SKM-1 treated with dmso at 0.1 percent for 144 hours (cell line): ENCODE results near the gene FMNL3.
"Not testable (repeated sequence)": the region's sequence is repeated elsewhere in the genome, so short reads cannot be mapped to it uniquely, and the experiment has no call there.

Experiments
- DNase-seq: peaks from one replicate; lab custom pipeline; 2025; ENCODE audit not compliant: unreplicated experiment; lab: John Stamatoyannopoulos, UW

FMNL3 gene

DNA sequence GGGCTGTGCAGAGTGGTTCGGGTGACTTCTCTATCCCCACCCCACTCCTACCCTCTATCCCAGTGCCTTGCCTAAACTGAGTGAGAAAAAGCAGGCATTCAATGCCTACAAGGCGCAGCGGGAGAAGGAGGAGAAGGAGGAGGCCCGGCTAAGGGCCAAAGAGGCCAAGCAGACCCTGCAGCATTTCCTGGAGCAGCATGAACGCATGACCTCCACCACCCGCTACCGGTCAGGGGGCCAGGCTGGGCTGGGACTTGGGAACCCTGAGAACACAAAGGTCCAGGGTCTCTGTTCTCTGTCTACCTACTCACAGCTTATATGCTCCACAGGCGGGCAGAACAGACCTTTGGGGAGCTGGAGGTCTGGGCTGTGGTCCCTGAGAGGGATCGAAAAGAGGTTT lies 72.2 kb downstream of the FMNL3 start:
- DNase-seq = no peak

DNA sequence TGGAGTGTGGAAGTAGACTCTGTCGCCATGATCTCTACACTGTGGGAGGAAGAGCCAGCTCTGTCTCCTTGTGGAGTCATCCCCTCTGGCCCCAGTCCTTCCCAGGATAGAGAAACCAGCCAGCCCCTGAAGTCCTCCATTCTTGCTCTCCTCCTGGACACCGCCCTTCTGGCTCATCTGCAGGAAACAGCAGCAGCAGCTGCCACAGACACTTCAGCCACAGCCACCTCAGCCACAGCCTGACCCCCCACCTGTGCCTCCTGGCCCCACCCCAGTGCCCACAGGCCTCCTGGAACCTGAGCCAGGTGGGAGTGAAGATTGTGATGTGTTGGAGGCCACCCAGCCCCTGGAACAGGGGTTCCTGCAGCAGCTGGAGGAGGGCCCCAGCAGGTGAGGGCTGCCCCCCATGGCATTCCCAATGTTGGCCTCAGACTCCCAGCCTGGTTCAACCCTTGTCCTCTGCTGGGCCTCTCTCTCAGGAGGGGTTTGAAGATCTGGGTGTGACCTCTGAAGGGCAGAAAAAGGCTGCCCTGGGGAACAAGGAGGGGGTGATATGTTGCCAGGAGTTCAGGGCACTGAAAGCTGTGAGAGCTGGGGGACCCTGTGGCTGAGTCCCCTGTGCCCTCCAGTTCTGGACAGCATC lies 73.4 kb downstream of the FMNL3 start:
- no peak for DNase-seq

DNA sequence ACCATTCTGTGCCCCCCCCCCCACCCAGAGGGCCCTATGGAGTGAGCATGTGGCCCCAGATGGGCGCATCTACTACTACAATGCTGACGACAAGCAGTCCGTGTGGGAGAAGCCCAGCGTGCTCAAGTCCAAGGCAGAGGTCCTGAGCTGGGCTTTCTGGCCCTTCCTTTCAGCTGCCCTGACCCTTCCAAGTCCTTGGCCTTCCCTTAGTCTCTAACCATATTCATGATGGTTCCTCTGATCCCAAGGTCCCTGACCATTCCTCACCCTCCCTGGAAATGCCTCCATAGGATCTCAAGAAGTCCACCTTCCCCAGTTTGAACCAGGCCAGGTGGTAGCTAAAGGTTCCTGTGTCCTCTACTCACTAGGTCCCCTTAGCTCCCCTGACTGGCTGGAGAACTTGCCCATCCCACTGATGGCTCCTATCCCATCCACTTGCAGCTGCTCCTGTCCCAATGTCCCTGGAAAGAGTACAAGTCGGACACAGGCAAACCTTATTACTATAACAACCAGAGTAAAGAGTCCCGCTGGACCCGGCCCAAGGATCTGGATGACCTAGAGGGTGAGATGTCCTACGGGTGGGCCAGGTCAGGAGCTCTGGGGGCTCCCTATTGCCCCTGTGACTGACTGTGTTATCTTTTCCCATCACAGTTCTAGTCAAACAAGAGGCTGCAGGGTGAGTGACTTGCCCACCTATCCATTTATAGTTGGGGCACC lies 74.1 kb downstream of the FMNL3 start:
- DNase-seq = no peak

DNA sequence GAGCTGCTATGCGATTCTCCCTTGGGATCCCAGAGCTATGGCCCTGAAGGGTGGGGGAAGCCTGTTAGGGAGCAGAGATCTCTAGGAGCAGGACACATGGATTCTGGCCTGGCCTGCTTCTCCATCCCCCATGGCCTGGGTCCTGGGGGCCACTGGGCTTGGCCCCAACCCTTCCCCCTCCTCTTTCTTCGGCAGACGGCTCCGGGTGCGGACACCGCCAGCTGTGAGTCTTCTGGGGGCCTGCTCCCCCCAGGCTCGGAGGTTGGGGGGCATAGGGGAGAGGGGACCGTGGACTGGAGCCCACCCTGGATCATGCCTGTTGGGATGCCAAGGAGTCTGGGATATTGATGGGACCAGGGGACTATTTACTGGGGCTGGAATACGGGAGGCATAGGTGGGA lies 74.8 kb downstream of the FMNL3 start:
- no peak for DNase-seq

DNA sequence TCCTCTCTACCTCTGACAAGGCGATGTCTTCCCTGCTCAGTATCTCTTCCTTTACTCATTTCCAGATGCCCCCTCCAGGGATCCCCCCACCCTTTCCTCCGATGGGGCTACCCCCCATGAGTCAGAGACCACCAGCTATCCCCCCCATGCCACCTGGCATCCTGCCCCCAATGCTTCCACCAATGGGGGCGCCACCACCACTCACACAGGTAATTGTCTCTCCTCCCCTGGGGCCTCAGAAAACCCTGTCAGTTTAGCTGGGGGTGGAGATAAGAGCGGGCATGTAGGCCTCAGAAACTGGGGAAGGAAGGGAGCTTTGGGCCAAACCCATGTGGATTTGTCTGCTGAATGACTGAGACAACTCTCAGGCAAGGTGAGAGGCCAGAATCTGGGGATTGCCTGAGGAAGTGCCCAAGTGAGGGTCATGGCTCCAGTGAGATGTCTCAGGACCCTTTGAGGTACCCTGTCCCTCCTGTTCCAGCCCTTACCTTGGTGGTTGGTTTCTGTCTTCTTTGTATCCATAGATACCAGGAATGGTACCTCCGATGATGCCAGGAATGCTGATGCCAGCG lies 75.8 kb downstream of the FMNL3 start:
- DNase-seq = no peak

DNA sequence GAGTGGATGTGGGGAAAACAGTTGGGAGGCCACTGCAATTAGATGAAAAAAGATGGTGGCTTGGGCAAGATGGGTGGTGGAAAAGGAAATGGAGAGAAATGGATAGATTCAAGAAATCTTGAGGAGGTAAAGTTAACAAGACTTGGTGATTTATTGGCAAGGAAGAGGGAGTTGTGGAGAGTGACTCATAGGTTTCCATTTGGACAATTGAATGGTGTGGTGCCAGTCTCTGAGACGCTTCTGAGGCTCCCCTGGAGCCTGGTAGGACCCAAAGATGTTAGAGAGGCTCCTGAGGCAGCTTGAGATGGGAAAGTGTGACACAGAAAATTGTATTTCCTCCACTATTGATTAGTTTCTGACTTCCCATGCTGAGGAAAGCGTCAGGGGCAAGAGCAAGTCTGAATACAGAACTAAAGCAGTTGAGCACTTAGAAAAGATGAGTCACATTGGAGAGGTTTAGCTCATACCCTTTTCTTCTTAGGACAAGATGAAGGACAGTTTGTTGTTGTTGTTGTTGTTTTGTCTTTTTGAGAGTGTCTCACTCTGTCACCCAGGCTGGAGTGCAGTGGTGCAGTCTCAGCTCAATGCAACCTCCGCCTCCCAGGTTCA lies 79.3 kb downstream of the FMNL3 start:
- DNase-seq = no peak

DNA sequence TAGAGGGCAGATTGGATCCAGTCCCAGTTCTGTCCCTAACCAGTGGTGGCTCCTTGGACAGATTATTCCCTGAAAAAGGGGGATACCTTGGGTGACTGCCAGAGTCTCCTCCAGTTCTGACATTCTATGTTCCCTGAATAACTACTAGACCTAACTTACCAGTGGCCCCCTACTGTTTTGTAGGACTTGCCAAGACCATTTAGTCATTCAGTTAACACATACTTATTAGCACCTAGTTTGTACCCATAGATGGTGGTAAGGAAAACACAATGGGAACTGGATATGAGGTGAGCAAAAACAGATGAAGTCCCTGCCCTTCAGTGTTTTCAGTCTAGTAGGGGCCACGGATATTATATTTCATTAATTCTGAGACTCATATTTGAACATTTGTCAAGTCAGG lies 80.4 kb downstream of the FMNL3 start:
- DNase-seq = no peak

DNA sequence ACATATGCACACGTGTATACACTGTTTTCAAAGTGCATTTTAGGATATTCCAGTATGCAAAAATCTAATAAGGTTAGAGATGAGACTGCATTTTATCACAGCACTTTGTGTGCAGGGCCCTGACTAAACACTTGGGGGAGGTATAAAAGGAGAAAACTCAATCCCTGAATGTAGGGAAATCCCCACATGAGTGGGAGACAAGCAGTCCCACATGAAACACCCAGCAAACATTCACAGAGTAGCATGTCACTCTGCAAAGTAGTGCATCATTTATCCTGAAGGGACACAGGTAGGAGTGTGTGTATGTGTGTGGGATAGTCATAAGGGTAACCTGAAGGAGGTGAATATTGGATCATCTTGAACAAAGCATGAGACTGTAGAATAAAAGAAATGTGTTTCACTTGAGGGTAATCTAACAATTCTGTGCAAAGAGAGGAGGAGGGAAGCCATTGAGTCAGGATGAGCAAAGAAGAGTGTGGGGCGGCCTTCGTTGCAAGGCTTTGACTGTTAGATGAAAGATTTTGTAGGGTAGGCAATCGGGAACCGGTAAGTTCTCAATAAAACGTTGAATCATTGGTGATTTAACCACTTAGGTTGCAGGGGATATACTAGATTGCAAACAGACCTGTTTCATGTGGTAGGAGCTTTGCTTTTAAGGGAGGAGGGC lies 80.9 kb downstream of the FMNL3 start:
- DNase-seq = no peak

DNA sequence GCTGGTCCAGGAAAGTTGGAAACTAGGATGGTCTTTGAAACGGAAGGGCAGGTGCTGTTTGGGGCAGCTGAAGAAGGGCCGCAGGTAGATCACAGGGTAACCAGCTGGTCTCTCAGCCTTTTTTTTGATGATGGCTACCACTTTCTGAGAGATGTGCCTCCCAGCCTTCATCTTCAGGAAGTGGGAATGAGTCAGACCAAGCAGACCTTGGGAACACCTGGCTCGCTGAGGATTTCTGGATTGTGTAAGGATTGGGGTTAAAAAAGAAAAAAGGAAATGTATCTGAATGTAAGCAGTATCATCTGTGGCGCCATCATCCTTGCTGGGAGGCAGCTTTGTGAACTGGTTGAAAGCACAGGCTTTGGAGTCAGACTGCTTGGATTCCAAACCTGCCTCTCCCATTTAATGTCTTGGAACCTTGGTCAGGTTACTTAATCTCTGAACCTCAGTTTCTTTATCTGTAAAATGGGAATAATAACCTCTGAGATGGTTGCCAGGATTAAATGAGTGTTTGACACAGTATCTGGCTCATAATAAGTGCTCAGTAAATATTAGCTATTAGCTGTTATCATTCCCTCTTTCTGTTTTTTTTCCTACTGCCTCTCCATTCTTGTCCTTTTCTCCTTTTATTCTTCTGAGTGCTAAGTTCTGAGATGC lies 82.2 kb downstream of the FMNL3 start:
- DNase-seq = no peak

DNA sequence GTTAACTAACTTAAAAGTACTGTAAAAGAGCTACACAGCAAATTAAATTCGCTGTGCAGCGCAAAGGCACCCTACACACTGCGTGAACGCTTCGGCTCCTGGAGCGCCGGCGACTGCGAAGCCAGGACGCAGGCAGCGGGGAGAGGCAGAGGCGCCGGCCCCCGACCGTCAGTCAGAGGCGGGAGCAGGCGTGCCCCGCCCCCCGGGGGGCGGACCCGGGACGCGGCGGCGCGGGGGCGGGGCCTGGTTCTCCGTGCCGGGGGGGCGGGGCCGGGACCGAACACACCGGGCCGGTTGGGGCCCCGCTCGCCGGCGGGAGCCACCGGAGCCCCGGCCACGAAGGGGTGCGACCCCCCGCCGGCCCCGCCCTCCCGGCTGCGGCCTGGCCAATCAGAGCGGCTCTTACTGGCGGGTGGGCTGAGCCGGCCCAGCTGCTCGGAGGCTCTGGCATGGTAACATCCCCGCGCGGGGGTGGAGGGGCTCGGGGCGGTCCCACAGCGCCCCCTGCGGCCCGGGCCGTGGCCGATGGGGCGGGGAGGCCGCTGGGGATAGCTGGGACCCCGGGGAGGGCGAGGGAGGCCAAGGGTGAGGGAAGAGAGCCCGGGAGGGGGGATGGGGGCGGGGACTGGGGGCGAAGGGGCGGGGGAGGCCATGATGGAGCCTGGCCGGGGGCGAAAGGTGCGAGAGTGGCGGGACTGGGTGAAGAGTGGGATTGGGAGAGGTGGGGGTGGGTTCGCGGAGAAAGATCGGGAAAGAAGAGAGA lies 83.9 kb downstream of the FMNL3 start, which contains the start of gene PRPF40B:
Gene PRPF40B (plus strand): TSS at position 420 of the 763 bp plus-strand sequence. CDS start 30 bp downstream, at position 450.
- DNase-seq = peak; percentile 47

DNA sequence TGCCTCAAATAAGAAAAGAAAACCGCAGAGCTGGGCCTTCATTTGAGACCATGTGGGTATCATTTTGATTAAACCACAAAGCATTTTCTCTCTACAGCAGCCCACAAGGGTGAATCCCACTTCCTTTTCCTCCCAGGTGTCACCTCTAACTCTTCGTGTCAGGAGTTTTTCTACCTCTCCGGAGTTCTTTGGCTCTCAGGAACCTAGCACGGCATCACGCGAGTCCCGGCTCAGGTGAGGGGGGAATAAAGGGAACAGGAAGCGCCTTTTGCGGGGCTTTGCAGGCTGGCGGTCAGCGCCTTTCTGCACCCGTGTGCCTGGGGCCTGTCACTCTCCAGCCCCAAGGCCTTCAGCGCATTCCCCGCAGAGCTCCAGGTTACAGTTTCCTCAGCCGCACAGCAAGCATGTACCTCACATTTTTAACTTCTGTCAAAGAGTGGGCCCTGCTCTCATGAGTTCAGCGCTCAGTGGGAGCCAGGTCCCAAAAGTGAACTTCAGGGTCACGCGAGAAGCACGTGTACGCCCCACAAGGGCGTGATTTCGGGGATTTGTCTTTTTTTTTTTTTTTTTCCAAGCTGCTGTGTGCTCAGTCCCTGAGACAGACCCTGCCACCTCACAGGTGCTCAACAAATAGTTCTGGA lies 84.6 kb downstream of the FMNL3 start:
- no peak for DNase-seq

DNA sequence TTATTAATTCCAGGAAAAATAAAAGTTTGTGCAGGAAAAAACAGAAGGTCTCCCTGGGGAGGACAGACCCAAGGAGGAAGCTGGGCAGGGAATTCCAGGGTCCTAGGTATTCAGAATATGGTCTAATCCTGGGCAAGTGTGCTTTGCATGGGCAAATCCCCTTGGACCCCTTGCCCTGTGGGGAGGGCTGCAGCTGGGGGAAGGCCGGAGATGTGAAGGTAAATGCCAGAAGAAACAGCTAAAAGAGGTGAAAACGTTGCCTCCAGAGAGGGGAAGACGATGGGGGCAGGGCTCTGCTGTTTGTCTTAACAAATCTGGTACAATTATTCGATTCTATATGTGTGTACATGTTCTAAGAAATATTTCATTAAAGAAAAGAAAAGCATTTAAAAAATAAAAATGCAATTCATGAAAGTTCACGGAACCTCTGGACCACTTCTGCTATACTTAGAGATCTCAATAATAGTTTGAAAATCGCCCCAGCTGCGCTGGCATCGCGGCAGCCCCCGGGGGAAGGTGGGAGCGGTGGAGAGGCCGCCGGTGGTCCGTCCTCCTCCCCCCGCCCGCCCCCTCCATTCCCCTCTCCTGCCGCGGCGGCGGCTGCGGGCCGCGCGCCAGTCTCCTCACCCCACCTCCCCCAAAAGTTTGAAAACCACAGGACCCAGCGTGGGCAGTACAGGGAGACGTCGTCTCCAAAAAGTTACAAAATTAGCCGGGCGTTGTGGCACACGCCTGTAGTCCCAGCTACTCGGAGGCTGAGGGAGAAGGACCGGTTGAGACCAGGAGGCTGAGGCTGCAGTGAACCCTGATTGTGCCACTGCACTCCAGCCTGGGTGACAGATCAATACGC lies 85.3 kb downstream of the FMNL3 start:
- no peak for DNase-seq

DNA sequence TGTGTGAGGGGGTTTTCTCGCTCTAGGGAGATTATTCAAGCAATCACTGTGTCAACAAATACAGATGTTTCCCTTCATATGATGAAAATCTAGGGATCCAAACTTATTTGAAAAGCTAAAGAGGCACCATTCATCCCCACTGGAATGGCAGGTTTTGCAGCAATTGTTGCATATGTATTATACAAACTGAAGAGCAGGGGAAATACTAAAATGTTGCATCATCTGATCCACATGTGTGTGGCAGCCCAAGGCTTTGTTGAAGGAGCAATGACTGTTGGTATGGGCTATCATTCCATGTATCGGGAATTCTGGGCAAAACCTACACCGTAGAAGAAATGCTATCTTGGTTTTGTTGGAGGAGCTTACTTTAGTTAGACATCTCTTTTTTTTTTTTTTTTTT lies 87.9 kb downstream of the FMNL3 start:
- no peak for DNase-seq

DNA sequence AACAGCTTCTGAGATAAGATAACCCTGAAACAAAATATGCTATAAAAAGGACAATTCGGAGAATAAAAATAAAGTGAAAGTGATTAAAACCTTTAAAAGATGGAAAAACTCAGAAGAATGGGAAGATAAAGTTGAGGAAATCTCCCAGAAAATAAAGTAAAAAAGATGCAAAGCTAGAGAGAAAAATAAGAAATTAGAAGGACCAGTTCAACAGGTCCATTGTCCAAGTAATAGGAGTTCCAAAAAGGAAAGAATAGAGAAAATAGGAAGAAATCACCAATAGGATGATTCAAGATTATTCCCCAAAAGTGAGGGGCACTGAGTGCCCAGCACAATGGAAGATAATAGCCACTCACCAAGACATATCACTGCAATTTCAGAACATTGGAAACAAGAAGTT lies 88.6 kb downstream of the FMNL3 start:
- DNase-seq = no peak

DNA sequence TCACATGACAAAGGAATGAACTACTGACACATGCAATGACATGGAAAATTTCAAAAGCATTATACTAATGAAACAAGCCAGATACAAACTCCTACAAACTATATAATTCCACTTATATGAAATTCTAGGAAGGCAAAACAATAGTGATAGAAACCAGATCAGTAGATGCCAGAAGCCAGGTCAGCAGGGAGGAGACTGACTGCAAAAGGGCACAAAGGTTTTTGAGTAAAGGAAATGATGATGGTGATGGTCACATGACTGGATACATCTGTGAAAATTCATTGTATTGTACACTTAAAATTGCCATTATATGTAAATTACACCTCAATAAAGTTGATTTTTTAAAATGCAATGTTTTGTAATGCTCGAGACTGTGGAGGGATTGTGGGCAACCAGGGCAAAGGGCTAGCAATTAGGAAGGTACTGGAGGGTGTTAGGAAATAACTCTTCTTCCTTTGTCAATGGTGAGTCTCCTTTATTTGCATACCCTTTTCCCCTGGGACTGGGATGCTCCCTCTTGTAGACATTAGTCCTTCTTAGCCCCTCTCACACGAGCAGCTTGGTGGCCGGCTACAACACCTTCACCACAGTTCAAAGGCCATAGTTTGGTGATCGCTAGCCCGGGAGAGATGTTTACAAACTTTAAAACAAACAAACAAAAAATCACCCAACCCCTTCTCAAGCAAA lies 90.5 kb downstream of the FMNL3 start:
- DNase-seq = no peak

DNA sequence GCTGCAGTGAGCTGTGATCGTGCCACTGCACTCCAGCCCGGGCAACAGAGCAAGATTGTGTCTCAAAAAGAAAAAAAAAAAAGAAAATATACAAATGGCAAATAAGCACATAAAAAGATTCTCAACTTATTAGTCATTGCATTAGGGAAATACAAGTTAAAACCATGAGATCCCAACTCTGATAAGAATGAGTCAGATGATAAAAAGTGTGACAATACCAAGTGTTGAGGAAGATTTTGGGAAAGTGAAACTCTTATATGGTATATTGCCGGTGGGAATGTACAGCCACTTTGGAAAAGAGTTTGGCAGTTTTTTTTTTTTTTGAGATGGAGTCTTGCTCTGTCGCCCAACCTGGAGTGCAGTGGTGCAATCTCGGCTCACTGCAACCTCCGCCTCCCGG lies 91.5 kb downstream of the FMNL3 start:
- no peak for DNase-seq

DNA sequence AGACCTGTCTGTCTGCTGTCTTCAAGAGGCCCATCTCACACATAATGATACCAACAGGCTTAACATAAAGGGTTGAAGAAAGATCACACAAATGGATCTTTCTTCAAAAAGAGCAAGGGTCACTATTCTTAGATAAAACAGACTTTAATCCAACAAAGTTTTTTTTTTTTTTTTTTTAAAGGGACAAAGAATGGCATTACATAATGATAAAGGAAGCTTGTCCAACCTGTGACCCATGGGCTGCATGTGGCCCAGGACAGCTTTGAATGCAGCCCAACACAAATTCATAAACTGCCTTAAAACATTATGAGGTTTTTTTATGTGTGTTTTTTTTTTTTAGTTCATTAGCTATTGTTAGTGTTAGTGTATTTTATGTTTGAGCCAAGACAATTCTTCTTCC lies 95.0 kb downstream of the FMNL3 start:
- DNase-seq = no peak

DNA sequence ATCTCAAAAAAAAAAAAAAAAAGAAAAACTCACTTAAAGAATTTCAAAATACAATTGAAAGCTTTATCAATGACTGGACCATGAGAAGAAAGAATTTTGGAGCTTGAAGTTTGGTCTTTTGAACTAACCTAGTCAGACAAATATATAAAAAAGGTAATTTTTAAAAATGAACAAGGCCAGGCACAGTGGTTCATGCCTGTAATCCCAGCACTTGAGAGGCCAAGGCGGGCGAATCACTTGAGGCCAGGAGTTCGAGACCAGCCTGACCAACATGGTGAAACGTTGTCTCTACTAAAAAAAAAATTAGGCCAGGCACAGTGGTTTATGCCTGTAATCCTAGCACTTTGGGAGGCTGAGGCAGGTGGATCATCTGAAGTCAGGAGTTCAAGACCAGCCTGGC lies 96.4 kb downstream of the FMNL3 start:
- not testable (repeated sequence) for DNase-seq

DNA sequence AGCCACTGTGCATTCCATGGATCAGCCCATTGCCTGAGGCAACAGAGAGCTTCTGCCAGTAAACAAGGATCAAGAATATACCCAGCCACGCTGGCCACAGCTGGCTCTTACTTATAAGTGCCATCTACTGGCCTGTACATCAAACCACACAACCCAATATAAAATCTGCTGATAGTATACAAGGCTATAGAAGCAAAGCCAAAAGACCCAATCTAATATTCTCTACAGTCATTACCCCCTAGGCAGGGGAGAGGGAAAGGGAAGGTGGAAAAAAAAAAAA lies 97.4 kb downstream of the FMNL3 start:
- DNase-seq = no peak
